Left kidney (tissue), 8 donors: ENCODE results near the gene OR1L6. TPM values are rescaled to one million over a fixed set of nuclear protein-coding genes. Genes with fewer than 3 reads are reported as not detected.

Source experiments
- DNase-seq: peaks from one replicate; pipeline ENCODE4 v3.0.0-alpha.2; 2013
- long read RNA-seq, 8 donors: transcript quantifications; one replicate each; lab custom pipeline, GENCODE V29; 2026
- polyA plus RNA-seq: library from polyadenylated mRNA; unstranded; fragments of 120-200 nt; gene quantifications from one replicate; pipeline ENCODE4 v1.2.1, GENCODE V29; 2013; ENCODE audit not compliant: insufficient read length

Gene OR1L6, protein sequence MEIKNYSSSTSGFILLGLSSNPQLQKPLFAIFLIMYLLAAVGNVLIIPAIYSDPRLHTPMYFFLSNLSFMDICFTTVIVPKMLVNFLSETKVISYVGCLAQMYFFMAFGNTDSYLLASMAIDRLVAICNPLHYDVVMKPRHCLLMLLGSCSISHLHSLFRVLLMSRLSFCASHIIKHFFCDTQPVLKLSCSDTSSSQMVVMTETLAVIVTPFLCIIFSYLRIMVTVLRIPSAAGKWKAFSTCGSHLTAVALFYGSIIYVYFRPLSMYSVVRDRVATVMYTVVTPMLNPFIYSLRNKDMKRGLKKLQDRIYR
- not detected for polyA plus RNA-seq
- long read RNA-seq, donor 1: 0 reads
- long read RNA-seq, donor 2: 0 reads
- long read RNA-seq, donor 3: 0 reads
- long read RNA-seq, donor 4: 0 reads
- long read RNA-seq, donor 5: 0 reads
- long read RNA-seq, donor 6: 0 reads
- long read RNA-seq, donor 7: 0 reads
- long read RNA-seq, donor 8: 0 reads

DNA sequence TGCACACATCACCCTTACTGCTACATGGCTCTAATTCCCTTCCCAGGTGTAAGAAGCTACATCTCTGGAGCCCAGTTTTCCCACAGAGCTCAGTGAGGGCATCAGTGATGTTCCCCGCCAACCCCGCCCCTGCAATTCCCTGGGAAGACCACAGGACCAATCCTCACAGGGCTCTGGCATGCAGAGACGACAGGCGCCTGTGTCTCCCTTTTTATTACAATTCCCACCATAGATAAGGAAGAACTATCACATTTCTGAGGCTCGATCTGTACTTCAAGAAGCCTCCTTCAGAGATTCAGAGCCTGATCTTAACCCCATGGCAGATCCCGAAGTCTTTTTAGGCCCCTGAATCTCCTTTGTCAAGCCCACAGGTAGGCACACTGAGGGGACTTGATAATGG lies at the start of gene OR1L6:
TSS of gene OR1L6 (plus strand) at position 301 of the 400 bp plus-strand sequence. CDS start 7,545 bp downstream, outside the sequence.
- DNase-seq: no peak

DNA sequence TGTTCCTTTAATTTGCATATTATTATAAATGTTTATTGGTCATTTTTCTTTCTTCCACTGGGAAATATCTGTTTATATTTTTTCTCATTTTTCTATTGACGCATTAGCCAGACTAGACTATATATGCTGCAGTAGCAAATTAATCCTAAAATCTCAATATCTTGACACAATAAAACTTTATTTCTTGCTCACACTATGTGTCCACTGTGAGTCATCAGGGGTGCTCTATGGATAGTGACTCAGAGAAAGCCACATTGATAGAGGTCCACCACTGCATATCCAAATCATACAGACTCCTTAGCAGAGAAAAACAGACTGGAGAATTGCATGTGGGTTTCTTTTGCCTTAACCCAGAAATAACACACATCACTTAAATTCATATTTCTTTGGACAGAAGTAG lies 46.4 kb upstream of the OR1L6 start:
- no peak for DNase-seq

DNA sequence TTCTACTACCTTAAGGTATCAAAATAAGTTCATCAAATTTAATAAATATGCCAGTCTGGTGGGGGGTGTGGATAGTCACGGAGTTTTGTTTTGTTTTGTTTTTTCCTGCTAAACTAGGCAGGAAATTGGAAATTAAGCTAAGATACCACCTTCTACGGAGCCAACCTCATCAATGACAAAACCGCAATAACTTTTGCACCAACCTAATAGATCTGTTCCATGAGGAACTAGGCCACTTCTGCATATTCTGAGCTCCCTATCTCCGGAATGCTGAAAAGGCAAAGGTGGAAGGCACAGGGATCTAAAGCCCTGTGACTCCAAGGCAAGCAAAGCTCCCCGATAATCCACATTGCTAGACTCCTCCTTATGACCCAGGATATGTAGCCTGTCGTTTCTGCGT lies 24.1 kb upstream of the OR1L6 start:
- no peak for DNase-seq

DNA sequence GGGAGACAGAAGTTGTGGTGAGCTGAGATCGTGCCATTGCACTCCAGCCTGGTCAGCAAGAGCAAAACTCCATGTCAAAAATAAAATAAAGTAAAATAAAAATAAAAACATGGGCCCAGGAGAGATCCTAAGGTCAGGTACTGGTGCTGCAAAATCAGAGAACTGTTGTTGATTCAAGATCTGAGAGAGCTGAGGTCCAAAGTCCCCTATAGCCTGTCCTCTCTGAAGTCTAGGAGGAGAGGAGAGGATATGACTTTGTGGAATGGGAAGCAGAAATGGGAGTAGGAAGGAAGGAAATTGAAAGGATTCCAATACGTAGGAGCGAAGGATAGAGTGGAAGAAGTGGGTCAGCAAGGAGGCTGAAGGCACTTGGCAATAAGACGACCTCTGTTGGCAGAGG lies 22.9 kb upstream of the OR1L6 start:
- DNase-seq: no peak

DNA sequence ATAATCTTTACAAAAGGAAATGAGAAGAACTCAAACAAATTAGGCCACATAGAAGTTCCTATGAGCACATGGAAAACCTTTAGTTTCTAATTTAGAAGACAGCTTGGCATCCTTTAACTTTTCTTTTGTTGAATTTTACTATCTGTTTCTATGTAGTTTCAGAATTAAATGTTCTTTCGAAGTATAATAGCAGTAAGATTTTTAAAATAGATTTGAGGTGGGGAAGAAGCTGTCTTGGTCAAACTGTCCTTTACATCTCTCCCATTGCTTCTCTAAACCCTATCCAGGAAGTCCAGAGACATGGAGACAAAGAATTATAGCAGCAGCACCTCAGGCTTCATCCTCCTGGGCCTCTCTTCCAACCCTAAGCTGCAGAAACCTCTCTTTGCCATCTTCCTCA lies 18.4 kb upstream of the OR1L6 start, which contains the start of gene OR1L4:
TSS of gene OR1L4 (plus strand) at position 301 of the 400 bp plus-strand sequence. CDS start at position 301, 0 bp downstream.
- DNase-seq: no peak

DNA sequence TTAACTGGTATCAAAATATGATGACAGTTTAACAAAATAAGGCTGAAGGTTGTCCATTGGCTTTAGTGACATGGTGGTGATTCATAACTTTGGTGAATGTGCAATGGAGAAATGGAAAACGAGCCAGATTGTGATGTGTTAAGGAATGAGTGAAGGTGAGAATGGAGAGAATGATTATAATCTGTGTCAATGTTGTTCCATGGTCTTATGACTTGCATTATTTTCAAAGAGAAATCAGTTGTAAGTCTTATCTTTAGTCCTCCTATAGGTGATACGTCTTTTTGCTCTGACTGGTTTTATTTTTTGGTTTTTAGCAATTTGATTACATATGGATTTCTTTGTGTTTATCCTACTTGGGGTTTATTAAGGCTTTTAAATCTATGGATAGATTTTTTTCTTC lies 12.7 kb downstream of the OR1L6 start:
- no peak for DNase-seq

DNA sequence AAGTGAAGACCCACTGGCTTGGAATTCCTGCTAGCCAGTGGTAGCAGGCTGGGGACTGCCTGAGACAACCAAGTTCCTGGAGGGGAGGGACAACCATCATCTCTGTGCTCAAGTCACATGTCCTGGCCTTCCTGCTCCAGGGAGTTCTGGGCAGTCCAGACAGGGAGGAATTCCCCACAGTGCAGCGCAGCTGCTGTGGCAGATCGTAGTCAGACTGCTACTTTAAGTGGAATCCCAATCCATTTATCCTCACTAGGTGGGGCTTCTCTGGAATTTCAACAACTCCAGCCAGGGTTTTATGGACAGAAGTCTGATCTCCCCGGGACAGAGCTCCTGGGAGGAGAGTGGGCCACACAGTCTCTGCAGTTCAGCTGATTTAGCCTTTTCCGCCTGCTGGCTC lies 25.7 kb downstream of the OR1L6 start:
- no peak for DNase-seq

DNA sequence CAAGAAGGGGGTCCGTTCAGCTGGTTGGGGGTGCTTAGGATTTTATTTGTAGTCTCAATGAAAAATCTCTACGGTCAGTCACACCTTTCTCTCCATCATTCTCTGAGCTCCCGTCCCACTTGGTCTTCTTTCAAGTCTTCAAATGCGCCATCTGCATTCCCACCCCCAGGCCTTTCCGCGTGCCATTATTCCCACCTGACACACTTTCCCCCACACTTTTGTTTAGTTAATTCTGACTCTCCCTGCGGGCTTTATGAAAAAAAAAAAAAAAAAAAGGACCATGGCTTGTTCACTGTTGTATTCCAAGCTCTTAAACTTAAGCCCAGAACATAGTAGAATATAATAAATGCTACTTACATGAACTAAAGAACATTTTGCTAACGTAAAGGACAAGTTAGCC lies 34.9 kb downstream of the OR1L6 start:
- DNase-seq: no peak

DNA sequence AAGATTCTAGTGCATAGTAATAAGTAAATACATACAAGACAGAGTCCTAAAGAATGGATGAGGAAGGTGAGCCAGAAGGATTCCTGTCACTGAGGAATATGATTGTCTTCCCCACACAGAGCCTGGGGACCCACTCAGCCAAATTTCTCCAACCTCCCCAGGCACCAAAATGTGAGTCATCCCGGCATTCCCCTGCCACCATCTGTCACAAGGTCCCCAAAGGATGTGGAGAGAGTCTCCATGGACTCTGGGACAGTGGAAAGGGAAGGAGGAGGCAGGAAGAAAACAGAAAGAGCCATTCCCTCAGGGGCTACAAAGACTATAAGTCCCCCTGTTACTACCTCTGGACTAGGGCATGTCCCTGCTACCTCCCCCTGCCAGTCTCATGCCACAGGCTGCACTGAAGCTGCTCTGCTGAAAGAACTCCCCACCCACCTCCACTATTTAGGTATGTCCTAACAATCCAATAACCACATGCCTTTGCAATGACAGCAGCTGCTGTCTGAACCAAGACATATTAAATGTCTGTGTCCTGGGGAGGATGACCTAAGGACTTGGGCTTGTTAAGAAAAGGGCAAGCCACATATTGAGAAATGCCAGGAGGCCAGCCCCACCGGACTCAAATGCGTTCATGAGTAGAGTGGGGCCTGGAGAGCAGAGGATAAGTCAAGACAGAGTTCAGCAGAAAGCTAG lies 36.0 kb downstream of the OR1L6 start:
- no peak for DNase-seq

DNA sequence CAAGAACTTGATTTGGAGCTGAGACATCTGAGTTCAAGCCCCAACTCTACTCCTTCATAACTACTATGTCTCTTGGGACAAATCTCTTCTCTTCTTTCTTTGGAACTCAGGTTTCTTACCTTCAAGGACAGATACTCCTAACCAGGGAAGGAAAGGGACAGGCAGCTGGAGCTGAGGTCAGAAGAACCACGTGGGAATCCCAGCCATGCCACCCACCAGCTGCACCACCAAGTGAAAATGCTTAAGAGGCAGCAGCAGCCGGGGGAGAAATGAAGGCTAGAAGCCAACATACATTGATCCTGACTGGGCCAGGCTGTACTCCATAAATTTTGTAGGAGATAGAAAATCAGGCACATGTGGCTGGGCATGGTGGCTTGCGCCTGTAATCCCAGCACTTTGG lies 37.1 kb downstream of the OR1L6 start:
- DNase-seq: no peak

DNA sequence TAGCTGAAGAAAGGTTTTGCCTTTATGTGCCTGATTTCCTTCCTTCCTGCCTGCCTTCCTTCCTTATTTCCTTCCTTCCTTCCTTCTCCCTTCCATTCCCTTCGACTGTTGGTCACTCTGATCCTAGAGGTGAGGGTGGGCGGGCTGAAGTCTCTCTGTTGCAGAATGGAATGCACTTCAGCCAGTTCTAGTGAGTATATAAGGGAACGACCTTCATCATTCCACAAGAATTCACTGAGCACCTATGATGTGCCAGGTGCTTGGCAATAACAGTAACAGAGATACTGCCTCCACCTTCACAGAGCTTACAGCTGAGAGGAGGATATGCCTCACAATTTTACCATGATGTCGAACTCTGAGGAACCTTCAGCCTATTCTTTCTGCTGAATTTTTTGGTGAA lies 37.9 kb downstream of the OR1L6 start:
- no peak for DNase-seq

DNA sequence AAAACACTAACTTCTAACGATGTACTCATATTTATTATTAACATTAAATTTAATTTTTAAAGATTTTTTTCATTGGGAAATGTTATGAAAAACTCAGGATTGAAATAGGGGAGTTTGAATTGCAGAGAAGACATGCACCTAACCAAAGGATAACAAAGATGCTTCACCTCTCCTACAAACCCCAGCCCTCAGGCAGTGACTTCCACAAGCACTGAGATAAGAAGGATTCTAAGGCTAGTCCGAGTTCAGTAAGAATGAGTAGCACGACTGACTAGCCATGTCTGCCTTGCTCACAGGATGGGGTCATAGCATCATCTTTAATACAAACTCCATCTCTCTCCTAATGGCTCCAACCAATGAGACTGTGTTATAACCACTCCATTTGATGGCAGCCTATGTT lies 39.6 kb downstream of the OR1L6 start:
- DNase-seq: no peak

DNA sequence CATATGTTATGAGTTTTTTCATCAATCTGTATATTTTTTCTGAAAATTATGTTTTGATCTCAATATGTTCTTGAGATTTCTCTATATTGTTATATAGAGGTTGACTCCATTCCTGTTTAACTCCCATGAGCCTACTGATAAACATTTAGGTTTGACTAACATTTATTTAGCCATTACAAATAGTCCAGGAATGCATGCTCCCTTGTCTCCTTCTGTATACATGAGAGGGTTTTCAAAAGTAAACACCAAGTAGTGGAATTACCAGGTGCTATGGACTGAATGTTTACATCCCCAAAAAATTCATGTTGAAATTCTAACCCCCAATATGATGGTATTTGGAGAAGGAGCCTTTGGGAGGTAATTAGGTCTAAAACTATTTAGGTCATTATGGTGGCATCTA lies 43.2 kb downstream of the OR1L6 start:
- DNase-seq: no peak

DNA sequence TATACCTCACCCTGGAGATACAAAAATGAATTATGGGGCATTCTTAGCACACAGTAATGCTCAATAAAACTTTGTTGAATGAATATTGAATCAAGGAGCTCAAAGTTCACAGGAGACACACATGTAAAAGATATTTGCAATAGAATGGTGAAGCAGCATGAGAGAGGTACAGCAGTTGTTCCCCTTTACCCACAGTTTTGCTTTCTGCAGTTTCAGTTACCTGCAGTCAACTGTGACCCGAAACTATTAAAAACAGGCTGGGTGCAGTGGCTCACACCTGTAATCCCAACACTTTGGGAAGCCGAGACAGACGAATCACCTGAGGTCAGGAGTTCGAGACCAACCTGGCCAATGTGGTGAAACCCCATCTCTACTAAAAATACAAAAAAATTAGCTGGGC lies 44.2 kb downstream of the OR1L6 start:
- DNase-seq: no peak

DNA sequence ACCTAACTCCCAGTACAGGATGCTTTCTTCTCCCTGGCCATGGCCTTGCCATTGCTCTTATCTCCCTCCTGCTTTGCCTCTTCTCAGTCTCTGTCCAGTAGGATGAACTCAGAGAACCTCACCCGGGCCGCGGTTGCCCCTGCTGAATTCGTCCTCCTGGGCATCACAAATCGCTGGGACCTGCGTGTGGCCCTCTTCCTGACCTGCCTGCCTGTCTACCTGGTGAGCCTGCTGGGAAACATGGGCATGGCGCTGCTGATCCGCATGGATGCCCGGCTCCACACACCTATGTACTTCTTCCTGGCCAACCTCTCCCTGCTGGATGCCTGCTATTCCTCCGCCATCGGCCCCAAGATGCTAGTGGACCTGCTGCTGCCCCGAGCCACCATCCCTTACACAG lies 46.7 kb downstream of the OR1L6 start, which contains the start of gene OR5C1:
TSS of gene OR5C1 (plus strand) at position 103 of the 400 bp plus-strand sequence. CDS start at position 103, 0 bp downstream.
- DNase-seq: no peak

DNA sequence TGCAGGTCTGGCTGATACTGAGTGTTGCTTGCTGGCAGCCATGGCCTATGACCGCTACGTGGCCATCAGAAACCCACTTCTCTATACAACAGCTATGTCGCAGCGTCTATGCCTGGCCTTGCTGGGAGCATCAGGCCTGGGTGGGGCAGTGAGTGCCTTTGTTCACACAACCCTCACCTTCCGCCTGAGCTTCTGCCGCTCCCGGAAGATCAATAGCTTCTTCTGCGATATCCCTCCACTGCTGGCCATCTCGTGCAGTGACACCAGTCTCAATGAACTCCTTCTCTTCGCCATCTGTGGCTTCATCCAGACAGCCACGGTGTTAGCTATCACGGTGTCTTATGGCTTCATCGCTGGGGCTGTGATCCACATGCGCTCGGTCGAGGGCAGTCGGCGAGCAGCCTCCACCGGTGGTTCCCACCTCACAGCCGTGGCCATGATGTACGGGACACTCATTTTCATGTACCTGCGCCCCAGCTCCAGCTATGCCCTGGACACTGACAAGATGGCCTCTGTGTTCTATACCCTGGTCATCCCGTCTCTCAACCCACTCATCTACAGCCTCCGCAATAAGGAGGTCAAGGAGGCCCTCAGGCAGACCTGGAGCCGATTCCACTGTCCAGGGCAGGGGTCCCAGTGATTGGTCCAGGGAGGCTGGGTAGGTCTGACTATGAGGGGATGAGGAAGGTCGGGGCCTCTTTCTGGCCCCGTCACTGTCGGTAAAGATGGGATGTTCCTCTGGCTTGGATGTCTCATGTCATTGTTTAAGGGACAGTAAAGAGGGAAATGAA lies 47.3 kb downstream of the OR1L6 start:
- no peak for DNase-seq

DNA sequence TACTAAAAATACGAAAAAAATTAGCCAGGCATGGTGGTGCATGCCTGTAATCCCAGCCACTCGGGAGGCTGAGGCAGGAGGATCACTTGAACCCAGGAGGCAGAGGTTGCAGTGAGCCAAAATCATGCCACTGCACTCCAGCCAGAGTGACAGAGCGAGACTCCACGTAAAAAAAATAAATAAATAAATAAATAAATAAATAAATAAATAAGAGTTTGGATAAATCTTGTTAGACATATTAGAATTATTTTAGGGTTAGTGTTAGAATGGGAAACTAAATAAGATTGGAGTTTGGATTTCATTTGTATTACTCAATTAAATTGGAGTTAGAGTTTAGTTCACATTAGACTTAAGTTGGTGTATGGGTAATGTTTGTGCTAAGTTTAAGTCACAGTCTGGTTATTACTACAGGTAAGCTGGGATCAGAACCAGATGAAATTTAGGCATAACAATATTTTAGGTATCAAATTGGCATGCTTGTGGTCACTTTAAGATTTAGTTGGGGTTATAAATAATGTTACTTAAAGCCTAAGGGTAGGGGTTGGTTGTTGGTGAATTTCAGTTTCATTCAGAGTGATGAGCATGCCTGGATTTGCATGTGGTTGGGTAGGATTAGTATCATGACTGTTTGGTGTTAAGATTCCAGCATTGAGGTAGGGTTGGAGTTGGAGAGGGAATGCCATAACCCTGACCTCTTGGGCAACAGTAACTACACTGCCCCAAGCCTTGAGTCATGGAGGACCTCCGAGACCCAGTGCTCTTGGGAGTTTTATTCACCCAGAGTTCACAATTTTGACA lies 50.0 kb downstream of the OR1L6 start:
- DNase-seq: no peak

DNA sequence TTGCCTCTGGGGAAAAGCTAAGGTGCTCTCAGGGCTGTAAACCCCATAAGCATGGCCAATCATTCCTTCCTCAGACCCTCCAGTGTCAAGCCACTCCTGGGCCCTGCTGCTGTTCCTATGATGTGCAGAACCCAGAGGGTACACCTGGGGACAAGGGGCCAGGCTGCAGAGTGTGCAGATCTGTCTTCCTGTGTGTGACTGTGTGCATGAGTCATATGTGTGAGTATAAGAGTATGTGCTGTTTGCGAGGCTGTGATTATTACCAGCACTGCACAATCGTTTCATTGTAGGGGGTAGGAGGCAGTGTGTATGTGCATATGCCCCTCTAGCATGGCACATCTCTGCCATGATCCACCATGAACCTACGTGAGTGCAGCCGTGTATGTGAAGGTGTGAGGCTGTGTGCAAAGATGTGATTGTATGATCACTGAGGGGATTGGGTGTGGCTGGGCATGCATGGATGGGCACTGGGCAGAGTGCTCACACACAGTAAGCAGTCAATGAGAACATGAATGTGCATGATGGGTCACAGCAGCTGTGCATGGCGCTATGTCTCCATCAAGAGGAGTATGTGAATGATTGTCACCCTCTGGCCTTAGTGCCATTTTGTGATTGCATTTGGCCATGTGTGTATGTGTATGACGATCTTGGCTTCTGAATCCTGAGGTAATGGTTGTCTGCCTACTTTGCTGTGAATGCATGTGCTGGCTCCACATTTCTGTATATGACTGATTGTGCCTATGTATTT lies 55.4 kb downstream of the OR1L6 start:
- no peak for DNase-seq
